ENCODE measurements around the gene ZNF730. TPM values are rescaled to one million over a fixed set of nuclear protein-coding genes. Genes with fewer than 3 reads are reported as not detected.
A peak's percentile ranks its signal among the peaks of the same experiment; 100 is the strongest.

Gene ZNF730
- total RNA-seq (2022) (not detected in 2 replicates), Bru-seq, nascent RNA (percentile 5 among the genes with signal in this experiment), BruChase-seq, experiment 1, labeled RNA remaining after a 2-hour chase (percentile 5 among the genes with signal in this experiment), BruChase-seq, experiment 2, labeled RNA remaining after a 6-hour chase (percentile 7 among the genes with signal in this experiment)
- long read RNA-seq = 0 reads

DNA sequence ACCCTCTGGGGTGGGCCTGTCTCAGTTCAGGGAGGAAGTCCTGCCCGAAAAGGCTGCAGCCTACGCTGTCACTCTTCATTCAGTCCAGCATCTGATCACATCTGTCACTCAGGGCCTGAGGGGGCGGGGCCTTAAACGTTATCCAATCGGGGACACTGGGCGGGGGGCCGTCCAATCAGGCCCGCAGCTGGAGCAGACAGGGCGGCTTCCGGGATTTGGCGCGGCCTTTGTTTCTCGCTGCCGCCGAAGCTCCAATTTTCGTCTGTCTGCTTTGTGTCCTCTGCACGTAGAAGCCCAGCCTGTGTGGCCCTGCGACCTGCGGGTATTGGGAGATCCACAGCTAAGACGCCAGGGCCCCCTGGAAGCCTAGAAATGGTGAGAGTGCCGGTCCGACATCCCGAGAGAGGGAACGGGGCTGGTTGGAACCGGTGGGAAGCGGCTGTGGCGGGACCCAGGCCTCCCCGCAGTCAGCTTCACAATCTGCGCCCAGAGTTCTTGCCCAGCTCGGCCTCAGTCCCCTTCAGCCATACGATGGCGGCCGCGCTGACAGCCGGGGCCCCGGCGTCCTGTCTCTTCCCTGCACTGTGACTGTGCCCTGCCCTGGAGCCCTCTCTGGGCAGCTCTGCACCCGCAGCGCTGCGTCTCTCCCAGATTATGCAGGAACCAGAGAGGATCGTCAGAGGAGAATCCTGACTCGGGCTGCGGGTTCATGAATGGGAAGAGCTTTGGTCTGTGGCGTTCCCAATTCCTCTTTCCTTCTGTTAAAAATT, at the start of gene ZNF730:
ZNF730 (plus strand) TSS at position 224 of the 770 bp plus-strand sequence; CDS start at position 373, 149 bp downstream.
- Histone ChIP-seq H3K4me1 (no peaks in the 10 kb centered on the region), H3K9me3 (no peaks in the 10 kb centered on the region; the same call in 1 of the 2 replicates), H3K27me3 (replicated peaks; ENCODE audit: control insufficient read depth, insufficient read depth, low read length) (no peaks in the 10 kb centered on the region), H3K4me3 (ENCODE audit: low read depth, low read length) (no peak within 1 kb of the TSS), H3K36me3 (ENCODE audit: control insufficient read depth, insufficient read depth, low read length) (no peaks in the 10 kb centered on the region)
- TF ChIP-seq, protein P1, sequence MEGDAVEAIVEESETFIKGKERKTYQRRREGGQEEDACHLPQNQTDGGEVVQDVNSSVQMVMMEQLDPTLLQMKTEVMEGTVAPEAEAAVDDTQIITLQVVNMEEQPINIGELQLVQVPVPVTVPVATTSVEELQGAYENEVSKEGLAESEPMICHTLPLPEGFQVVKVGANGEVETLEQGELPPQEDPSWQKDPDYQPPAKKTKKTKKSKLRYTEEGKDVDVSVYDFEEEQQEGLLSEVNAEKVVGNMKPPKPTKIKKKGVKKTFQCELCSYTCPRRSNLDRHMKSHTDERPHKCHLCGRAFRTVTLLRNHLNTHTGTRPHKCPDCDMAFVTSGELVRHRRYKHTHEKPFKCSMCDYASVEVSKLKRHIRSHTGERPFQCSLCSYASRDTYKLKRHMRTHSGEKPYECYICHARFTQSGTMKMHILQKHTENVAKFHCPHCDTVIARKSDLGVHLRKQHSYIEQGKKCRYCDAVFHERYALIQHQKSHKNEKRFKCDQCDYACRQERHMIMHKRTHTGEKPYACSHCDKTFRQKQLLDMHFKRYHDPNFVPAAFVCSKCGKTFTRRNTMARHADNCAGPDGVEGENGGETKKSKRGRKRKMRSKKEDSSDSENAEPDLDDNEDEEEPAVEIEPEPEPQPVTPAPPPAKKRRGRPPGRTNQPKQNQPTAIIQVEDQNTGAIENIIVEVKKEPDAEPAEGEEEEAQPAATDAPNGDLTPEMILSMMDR (IDR thresholded peaks at IDR 0.05; ENCODE audit: insufficient read depth in 1 of 2, low read depth in 1 of 2, low read length in 1 of 2, severe bottlenecking in 1 of 2, unreplicated experiment in 1 of 2) = no peak
- POLR2A ChIA-PET = no interaction called here
- Mint-ChIP-seq H3K36me3 (ENCODE audit: insufficient read depth, unreplicated experiment) (no peaks in the 10 kb centered on the region), H3K4me1 (ENCODE audit: low read depth, unreplicated experiment) (no peaks in the 10 kb centered on the region), H3K9me3 (ENCODE audit: unreplicated experiment) (peaks cover 22% of the 10 kb centered on the region), H3K27me3 (ENCODE audit: insufficient read depth, unreplicated experiment) (no peaks in the 10 kb centered on the region), H3K4me3 (ENCODE audit: unreplicated experiment) (no peak within 1 kb of the TSS), H3K27ac (ENCODE audit: unreplicated experiment) (no peak within 1 kb of the TSS)
- no peak for DNase-seq
- no TSS peak for BruUV-seq (replicated peaks)
- CTCF ChIA-PET = no interaction called here
- intact Hi-C loops (cut with micrococcal nuclease; ENCODE audit: unreplicated experiment) = no loop called here

DNA sequence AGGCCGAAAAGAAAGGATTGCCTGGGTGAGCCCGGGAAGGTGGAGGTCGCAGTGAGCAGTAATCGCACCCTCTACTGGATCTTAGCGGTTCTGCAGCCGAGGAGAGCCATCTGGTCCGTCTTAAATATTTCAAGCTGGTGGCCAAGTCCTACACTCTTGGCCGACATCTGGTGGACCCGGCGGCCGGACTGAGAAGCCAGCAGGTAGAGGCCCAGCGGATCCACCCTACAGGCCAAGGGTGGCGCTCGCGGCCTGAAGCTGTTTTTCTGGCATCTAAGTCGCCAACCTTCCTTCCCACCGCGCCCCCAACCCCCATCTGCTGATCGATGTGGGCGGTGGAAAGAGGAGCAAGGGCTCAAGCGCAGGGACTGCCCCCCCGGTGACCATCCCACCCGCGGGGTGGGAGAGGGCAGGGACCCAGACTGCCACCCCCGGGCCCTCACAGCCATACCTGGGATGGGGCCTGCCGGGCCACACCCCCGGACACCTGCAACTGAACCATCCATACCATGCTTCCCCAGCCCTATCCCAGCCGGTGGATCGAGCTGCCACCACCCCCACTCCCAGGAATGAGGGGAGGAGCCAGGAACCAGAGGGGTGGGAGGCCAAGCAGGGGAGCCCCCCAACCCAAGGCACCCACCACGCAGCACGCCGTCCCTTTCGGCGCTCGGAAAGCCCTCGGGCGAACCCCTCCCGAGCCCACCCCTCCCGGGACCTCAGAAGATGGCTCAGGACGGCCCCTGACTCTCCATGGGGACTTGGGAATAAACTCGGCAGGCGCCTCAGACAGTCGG, 46.3 kb upstream of the ZNF730 start:
- intact Hi-C loops (cut with micrococcal nuclease; ENCODE audit: unreplicated experiment) = no loop called here
- no TSS peak for BruUV-seq (replicated peaks)

DNA sequence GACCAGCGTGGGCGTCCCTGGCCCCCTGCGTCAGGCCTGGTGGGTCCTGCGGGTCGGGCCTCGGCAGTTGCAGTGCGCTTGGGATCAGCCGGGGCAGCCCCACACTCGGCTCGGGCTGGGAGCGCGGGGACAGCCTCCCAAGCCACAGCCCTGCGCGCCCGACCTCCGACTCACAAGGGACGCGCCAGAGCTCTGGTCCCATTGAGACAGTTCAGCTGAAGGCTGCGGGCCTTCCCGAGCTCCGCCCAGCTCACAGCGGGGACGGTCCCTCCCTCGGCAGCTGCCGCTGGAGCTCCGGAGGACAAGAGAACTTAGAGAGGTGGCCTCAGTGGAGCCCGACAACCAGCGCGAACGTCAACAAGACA, 45.7 kb upstream of the ZNF730 start:
- Histone ChIP-seq H3K4me3 (ENCODE audit: low read depth, low read length) (no peak overlapping the region), H3K4me1 (no peaks in the 10 kb centered on the region), H3K27me3 (replicated peaks; ENCODE audit: control insufficient read depth, insufficient read depth, low read length) (no peaks in the 10 kb centered on the region), H3K36me3 (ENCODE audit: control insufficient read depth, insufficient read depth, low read length) (no peaks in the 10 kb centered on the region), H3K9me3 (no peaks in the 10 kb centered on the region; the same call in 1 of the 2 replicates)
- no peaks in the 10 kb centered on the region for H3K4me1 Mint-ChIP-seq (ENCODE audit: low read depth, unreplicated experiment)
- no peak overlapping the region for H3K27ac Mint-ChIP-seq (ENCODE audit: unreplicated experiment)
- no peak for DNase-seq
- CTCF ChIA-PET = no interaction called here
- intact Hi-C loops (cut with micrococcal nuclease; ENCODE audit: unreplicated experiment) = no loop called here
- H3K9me3 Mint-ChIP-seq (ENCODE audit: unreplicated experiment) = peaks cover 38% of the 10 kb centered on the region
- TF ChIP-seq, protein P1 (IDR thresholded peaks at IDR 0.05; ENCODE audit: insufficient read depth in 1 of 2, low read depth in 1 of 2, low read length in 1 of 2, severe bottlenecking in 1 of 2, unreplicated experiment in 1 of 2) = no peak
- no peaks in the 10 kb centered on the region for H3K27me3 Mint-ChIP-seq (ENCODE audit: insufficient read depth, unreplicated experiment)
- POLR2A ChIA-PET = no interaction called here
- no TSS peak for BruUV-seq (replicated peaks)
- H3K36me3 Mint-ChIP-seq (ENCODE audit: insufficient read depth, unreplicated experiment) = no peaks in the 10 kb centered on the region
- H3K4me3 Mint-ChIP-seq (ENCODE audit: unreplicated experiment) = no peak overlapping the region

More for the DNA sequence above, 46.3 kb upstream of the ZNF730 start:
- Histone ChIP-seq H3K27me3 (replicated peaks; ENCODE audit: control insufficient read depth, insufficient read depth, low read length) (no peaks in the 10 kb centered on the region), H3K4me1 (no peaks in the 10 kb centered on the region), H3K36me3 (ENCODE audit: control insufficient read depth, insufficient read depth, low read length) (no peaks in the 10 kb centered on the region), H3K4me3 (ENCODE audit: low read depth, low read length) (no peak overlapping the region), H3K9me3 (no peaks in the 10 kb centered on the region; the same call in 1 of the 2 replicates)
- Mint-ChIP-seq H3K27me3 (ENCODE audit: insufficient read depth, unreplicated experiment) (no peaks in the 10 kb centered on the region), H3K27ac (ENCODE audit: unreplicated experiment) (no peak overlapping the region), H3K9me3 (ENCODE audit: unreplicated experiment) (peaks cover 41% of the 10 kb centered on the region), H3K36me3 (ENCODE audit: insufficient read depth, unreplicated experiment) (no peaks in the 10 kb centered on the region), H3K4me3 (ENCODE audit: unreplicated experiment) (no peak overlapping the region), H3K4me1 (ENCODE audit: low read depth, unreplicated experiment) (no peaks in the 10 kb centered on the region)
- no peak for DNase-seq
- ChIA-PET POLR2A (no interaction called here), CTCF (no interaction called here)
- TF ChIP-seq, protein P1 (IDR thresholded peaks at IDR 0.05; ENCODE audit: insufficient read depth in 1 of 2, low read depth in 1 of 2, low read length in 1 of 2, severe bottlenecking in 1 of 2, unreplicated experiment in 1 of 2) = no peak

Measured in Caco-2 (cell line).